ENCODE measurements around the gene ZNF620. TPM values are rescaled to one million over a fixed set of nuclear protein-coding genes. Genes with fewer than 3 reads are reported as not detected.
"Not testable (repeated sequence)": the region's sequence is repeated elsewhere in the genome, so short reads cannot be mapped to it uniquely, and the experiment has no call there.

ZNF620 gene
- total RNA-seq, 1 experiment from 2014 or later, result 2.5 TPM

- H3K9ac ChIP-seq (ENCODE audit: low read length), result no peak overlapping the region
- H3K27me3 ChIP-seq (ENCODE audit: low read length), result no peaks in the 10 kb centered on the region
- no peak for DNase-seq
Observed at GRCh38 chr3:40557575-40558161, 51.8 kb downstream of the ZNF620 start.

GRCh38 chr3:40562482-40562881 lies 56.6 kb downstream of the ZNF620 start:
- H3F3A ChIP-seq (ENCODE audit: low read length, unreplicated experiment); H3K9me3 ChIP-seq (ENCODE audit: low read length); intact Hi-C loops (cut with micrococcal nuclease); H3K79me2 ChIP-seq (ENCODE audit: low read length); ATAC-seq; H3K9me2 ChIP-seq (replicated peaks; ENCODE audit: low read length); H3K36me3 ChIP-seq (ENCODE audit: low read depth, low read length); H3K27me3 ChIP-seq (ENCODE audit: low read length); H2AFZ ChIP-seq (ENCODE audit: low read length); CTCF ChIA-PET; H3K4me1 ChIP-seq (ENCODE audit: insufficient read depth, low read length); H3K4me2 ChIP-seq (ENCODE audit: low read length); BruUV-seq (replicated peaks); H4K20me1 ChIP-seq (ENCODE audit: low read length); H3K9ac ChIP-seq (ENCODE audit: low read length); DNase-seq; H3K4me3 ChIP-seq (ENCODE audit: low read length); H3K27ac ChIP-seq (ENCODE audit: low read length); POLR2A ChIA-PET (ENCODE audit: unreplicated experiment): not testable (repeated sequence)

More at GRCh38 chr3:40557575-40558161, 51.8 kb downstream of the ZNF620 start:
- H3K9me2 ChIP-seq (replicated peaks; ENCODE audit: low read length), result no peaks in the 10 kb centered on the region
- no peak overlapping the region for H2AFZ ChIP-seq (ENCODE audit: low read length)
- ChIA-PET CTCF (no interaction called here), POLR2A (ENCODE audit: unreplicated experiment) (no interaction called here)
- no peaks in the 10 kb centered on the region for H3K9me3 ChIP-seq (ENCODE audit: low read length)
- no peak overlapping the region for H3K4me3 ChIP-seq (ENCODE audit: low read length)
- no peaks in the 10 kb centered on the region for H3K79me2 ChIP-seq (ENCODE audit: low read length)
- no peaks in the 10 kb centered on the region for H3K4me1 ChIP-seq (ENCODE audit: insufficient read depth, low read length)
- intact Hi-C loops (cut with micrococcal nuclease), result no loop called here
- H3K4me2 ChIP-seq (ENCODE audit: low read length), result no peak overlapping the region
- no TSS peak for BruUV-seq (replicated peaks)
- no peak for ATAC-seq
- no peaks in the 10 kb centered on the region for H3K36me3 ChIP-seq (ENCODE audit: low read depth, low read length)
- H3K27ac ChIP-seq (ENCODE audit: low read length), result no peak overlapping the region
- H4K20me1 ChIP-seq (ENCODE audit: low read length), result no peaks in the 10 kb centered on the region
- TF ChIP-seq CTCF (conservative IDR thresholded peaks at IDR 0.05; ENCODE audit: low read depth, low read length), result no peak
- TF ChIP-seq EZH2phosphoT487 (IDR thresholded peaks at IDR 0.05; ENCODE audit: borderline replicate concordance, low read length), result no peak
- TF ChIP-seq EZH2 (IDR thresholded peaks at IDR 0.05; ENCODE audit: low read length, unreplicated experiment), result no peak
- H3F3A ChIP-seq (ENCODE audit: low read length, unreplicated experiment), result no peaks in the 10 kb centered on the region

GRCh38 chr3:40565629-40566028 lies 59.8 kb downstream of the ZNF620 start:
- H3K27me3 ChIP-seq (ENCODE audit: low read length); CTCF ChIA-PET; H2AFZ ChIP-seq (ENCODE audit: low read length); intact Hi-C loops (cut with micrococcal nuclease); H3K36me3 ChIP-seq (ENCODE audit: low read depth, low read length); POLR2A ChIA-PET (ENCODE audit: unreplicated experiment); H3K4me1 ChIP-seq (ENCODE audit: insufficient read depth, low read length); H4K20me1 ChIP-seq (ENCODE audit: low read length); H3K9me3 ChIP-seq (ENCODE audit: low read length); H3K27ac ChIP-seq (ENCODE audit: low read length); H3K9me2 ChIP-seq (replicated peaks; ENCODE audit: low read length); DNase-seq; H3K79me2 ChIP-seq (ENCODE audit: low read length); H3K9ac ChIP-seq (ENCODE audit: low read length); H3K4me3 ChIP-seq (ENCODE audit: low read length); H3F3A ChIP-seq (ENCODE audit: low read length, unreplicated experiment); ATAC-seq; H3K4me2 ChIP-seq (ENCODE audit: low read length); BruUV-seq (replicated peaks): not testable (repeated sequence)

- TF ChIP-seq EZH2 (IDR thresholded peaks at IDR 0.05; ENCODE audit: low read length, unreplicated experiment) (no peak), CTCF (conservative IDR thresholded peaks at IDR 0.05; ENCODE audit: low read depth, low read length) (no peak), EZH2phosphoT487 (IDR thresholded peaks at IDR 0.05; ENCODE audit: borderline replicate concordance, low read length) (no peak)
- no peaks in the 10 kb centered on the region for H3K9me2 ChIP-seq (replicated peaks; ENCODE audit: low read length)
- intact Hi-C loops (cut with micrococcal nuclease), result no loop called here
- no peak overlapping the region for H3K4me3 ChIP-seq (ENCODE audit: low read length)
- no peaks in the 10 kb centered on the region for H3K79me2 ChIP-seq (ENCODE audit: low read length)
- H3F3A ChIP-seq (ENCODE audit: low read length, unreplicated experiment), result no peaks in the 10 kb centered on the region
- no peaks in the 10 kb centered on the region for H4K20me1 ChIP-seq (ENCODE audit: low read length)
- CTCF ChIA-PET, result no interaction called here
- H3K27me3 ChIP-seq (ENCODE audit: low read length), result no peaks in the 10 kb centered on the region
- H3K27ac ChIP-seq (ENCODE audit: low read length), result no peak overlapping the region
- no peak for DNase-seq
- no peaks in the 10 kb centered on the region for H3K4me1 ChIP-seq (ENCODE audit: insufficient read depth, low read length)
- no TSS peak for BruUV-seq (replicated peaks)
- H3K9me3 ChIP-seq (ENCODE audit: low read length), result no peaks in the 10 kb centered on the region
- H3K4me2 ChIP-seq (ENCODE audit: low read length), result no peak overlapping the region
- H3K36me3 ChIP-seq (ENCODE audit: low read depth, low read length), result no peaks in the 10 kb centered on the region
- no peak for ATAC-seq
- no peak overlapping the region for H2AFZ ChIP-seq (ENCODE audit: low read length)
- no peak overlapping the region for H3K9ac ChIP-seq (ENCODE audit: low read length)
- POLR2A ChIA-PET (ENCODE audit: unreplicated experiment), result no interaction called here
Observed at GRCh38 chr3:40566694-40567093, 60.9 kb downstream of the ZNF620 start.
